Measurements from ENCODE around the gene USP40. TPM values are rescaled to one million over a fixed set of nuclear protein-coding genes. Genes with fewer than 3 reads are reported as not detected.

The USP40 gene
- total RNA-seq, 1 experiment from 2014 or later = 34.9 TPM

DNA sequence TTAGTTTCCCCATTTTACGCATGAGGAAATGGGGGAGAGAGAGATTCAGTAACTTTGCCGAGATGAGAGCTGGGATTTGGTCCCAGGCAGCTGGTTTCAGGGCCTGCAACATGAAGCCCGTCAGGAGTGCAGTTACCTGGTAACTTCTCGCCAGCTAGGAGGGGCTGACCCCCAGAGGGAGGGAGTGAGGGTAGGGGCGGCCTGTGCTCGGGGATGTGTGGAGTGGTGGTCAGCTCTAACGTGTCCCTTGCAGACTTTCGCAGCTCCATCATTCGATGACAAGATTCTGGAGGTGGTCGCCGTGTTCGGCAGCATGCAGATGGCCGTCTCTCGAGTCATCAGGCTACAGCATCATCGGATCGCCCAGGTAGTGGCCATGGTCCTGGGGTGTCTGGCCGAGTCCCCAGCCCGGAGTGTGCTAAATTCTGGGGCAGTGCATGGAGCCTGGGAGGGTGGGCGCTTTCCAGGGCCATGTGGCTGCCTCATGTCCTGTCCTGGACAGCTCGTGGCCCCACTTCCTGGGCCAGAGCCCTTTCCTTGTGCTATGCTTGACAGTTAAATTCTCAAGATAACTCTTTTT lies 108.5 kb downstream of the USP40 start:
- TF ChIP-seq CEBPB (IDR thresholded peaks at IDR 0.05; ENCODE audit: low read depth) = no peak
- TF ChIP-seq POLR2AphosphoS5 (IDR thresholded peaks at IDR 0.05; ENCODE audit: low read depth, low read length) = no peak
- no peak for TF ChIP-seq ZFX (IDR thresholded peaks at IDR 0.05)
- TF ChIP-seq TCF7L2 (IDR thresholded peaks at IDR 0.05; ENCODE audit: borderline replicate concordance, extremely low read depth, insufficient read depth, insufficient read length) = no peak
- no peak for TF ChIP-seq CBX3 (IDR thresholded peaks at IDR 0.05; ENCODE audit: low read depth)
- no peak for TF ChIP-seq ZNF274 (IDR thresholded peaks at IDR 0.05; ENCODE audit: low read depth, low read length)
- TF ChIP-seq JUND (IDR thresholded peaks at IDR 0.05) = no peak
- TF ChIP-seq FOSL1 (IDR thresholded peaks at IDR 0.05; ENCODE audit: low read depth) = no peak
- TF ChIP-seq SRF (IDR thresholded peaks at IDR 0.05; ENCODE audit: low read depth) = no peak
- TF ChIP-seq EZH2 (IDR thresholded peaks at IDR 0.05) = no peak
- TF ChIP-seq SIN3A (IDR thresholded peaks at IDR 0.05; ENCODE audit: low read depth) = no peak
- TF ChIP-seq, protein P1, sequence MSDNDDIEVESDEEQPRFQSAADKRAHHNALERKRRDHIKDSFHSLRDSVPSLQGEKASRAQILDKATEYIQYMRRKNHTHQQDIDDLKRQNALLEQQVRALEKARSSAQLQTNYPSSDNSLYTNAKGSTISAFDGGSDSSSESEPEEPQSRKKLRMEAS (IDR thresholded peaks at IDR 0.05) = no peak
- no peak for TF ChIP-seq SP1 (IDR thresholded peaks at IDR 0.05; ENCODE audit: low read depth)
- no peak for TF ChIP-seq RAD21 (IDR thresholded peaks at IDR 0.05; ENCODE audit: low read depth)
- TF ChIP-seq, protein P2, sequence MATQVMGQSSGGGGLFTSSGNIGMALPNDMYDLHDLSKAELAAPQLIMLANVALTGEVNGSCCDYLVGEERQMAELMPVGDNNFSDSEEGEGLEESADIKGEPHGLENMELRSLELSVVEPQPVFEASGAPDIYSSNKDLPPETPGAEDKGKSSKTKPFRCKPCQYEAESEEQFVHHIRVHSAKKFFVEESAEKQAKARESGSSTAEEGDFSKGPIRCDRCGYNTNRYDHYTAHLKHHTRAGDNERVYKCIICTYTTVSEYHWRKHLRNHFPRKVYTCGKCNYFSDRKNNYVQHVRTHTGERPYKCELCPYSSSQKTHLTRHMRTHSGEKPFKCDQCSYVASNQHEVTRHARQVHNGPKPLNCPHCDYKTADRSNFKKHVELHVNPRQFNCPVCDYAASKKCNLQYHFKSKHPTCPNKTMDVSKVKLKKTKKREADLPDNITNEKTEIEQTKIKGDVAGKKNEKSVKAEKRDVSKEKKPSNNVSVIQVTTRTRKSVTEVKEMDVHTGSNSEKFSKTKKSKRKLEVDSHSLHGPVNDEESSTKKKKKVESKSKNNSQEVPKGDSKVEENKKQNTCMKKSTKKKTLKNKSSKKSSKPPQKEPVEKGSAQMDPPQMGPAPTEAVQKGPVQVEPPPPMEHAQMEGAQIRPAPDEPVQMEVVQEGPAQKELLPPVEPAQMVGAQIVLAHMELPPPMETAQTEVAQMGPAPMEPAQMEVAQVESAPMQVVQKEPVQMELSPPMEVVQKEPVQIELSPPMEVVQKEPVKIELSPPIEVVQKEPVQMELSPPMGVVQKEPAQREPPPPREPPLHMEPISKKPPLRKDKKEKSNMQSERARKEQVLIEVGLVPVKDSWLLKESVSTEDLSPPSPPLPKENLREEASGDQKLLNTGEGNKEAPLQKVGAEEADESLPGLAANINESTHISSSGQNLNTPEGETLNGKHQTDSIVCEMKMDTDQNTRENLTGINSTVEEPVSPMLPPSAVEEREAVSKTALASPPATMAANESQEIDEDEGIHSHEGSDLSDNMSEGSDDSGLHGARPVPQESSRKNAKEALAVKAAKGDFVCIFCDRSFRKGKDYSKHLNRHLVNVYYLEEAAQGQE (IDR thresholded peaks at IDR 0.05; ENCODE audit: low read depth) = no peak
- no peak for TF ChIP-seq YY1 (IDR thresholded peaks at IDR 0.05; ENCODE audit: extremely low read depth, insufficient replicate concordance, low read depth, low read length)
- no peaks in the 10 kb centered on the region for H3K27me3 ChIP-seq (ENCODE audit: insufficient read depth, low read length)
- RAD21 ChIA-PET (ENCODE audit: low non-redundant PET in 1 of 2, low total read pairs in 2 of 2, uncharacterized antibody in 2 of 2, unreplicated experiment in 2 of 2) = no interaction called here
- no peak overlapping the region for H3K27ac ChIP-seq (ENCODE audit: low read depth, low read length)
- POLR2A ChIA-PET = no interaction called here
- no TSS peak for BruUV-seq (replicated peaks)
- intact Hi-C loops (cut with micrococcal nuclease) = no loop called here
- no peaks in the 10 kb centered on the region for H4K20me1 ChIP-seq (ENCODE audit: insufficient read depth)
- DNase-seq (ENCODE audit: low read depth, low spot score) (no peak), ATAC-seq (no peak)
- CTCF ChIA-PET = no interaction called here
- no peak overlapping the region for H3K4me3 ChIP-seq (replicated peaks in 1 of 2; ENCODE audit: low read depth in 1 of 2, low read length in 2 of 2)
- no peaks in the 10 kb centered on the region for H3K9me3 ChIP-seq (ENCODE audit: control insufficient read depth in 1 of 2, insufficient read depth in 1 of 2, low read depth in 1 of 2, low read length in 2 of 2)
- H3K4me2 ChIP-seq (ENCODE audit: low read length) = no peak overlapping the region
- no peaks in the 10 kb centered on the region for H3K4me1 ChIP-seq (ENCODE audit: control insufficient read depth in 1 of 2, insufficient read depth in 2 of 2, low read length in 2 of 2)
- H3K9ac ChIP-seq (ENCODE audit: low read length) = no peak overlapping the region
- no peaks in the 10 kb centered on the region for H3K9me2 ChIP-seq (ENCODE audit: insufficient read depth)
- no peaks in the 10 kb centered on the region for H3K79me2 ChIP-seq (ENCODE audit: insufficient read depth, low read length)
- peaks cover 24 to 29% of the 10 kb centered on the region in 2 experiments; a peak in 3 of 4 replicates for H3K36me3 ChIP-seq (ENCODE audit: control insufficient read depth in 1 of 2, insufficient read depth in 2 of 2, low read length in 2 of 2)
- H2AFZ ChIP-seq (ENCODE audit: low read depth, low read length, poor library complexity, severe bottlenecking) = no peak overlapping the region

All from HCT116 (cell line).